Muscle layer of duodenum (tissue), 2 donors: ENCODE results near the gene NLRX1.
"Not testable (repeated sequence)": the region's sequence is repeated elsewhere in the genome, so short reads cannot be mapped to it uniquely, and the experiment has no call there.

Experiments used
- H3K27ac ChIP-seq: one replicate; pipeline ENCODE4 v1.7.0; 2013; ENCODE audit warnings: mild to moderate bottlenecking, low read length
- H3K27me3 ChIP-seq: one replicate; pipeline ENCODE4 v1.7.0; 2013; ENCODE audit warnings: low read depth, mild to moderate bottlenecking, control low read depth, low read length
- H3K36me3 ChIP-seq, 2 donors: one replicate each; pipeline ENCODE4 v1.7.0; 2013; ENCODE audit warnings: low read length in 2 of 2, control low read depth in 1 of 2, mild to moderate bottlenecking in 1 of 2; ENCODE audit not compliant: insufficient read depth in 2 of 2, control insufficient read depth in 1 of 2
- H3K4me1 ChIP-seq, 2 donors: one replicate each; pipeline ENCODE4 v1.7.0; 2013; ENCODE audit warnings: low read length in 2 of 2, mild to moderate bottlenecking in 2 of 2, control low read depth in 1 of 2, moderate library complexity in 1 of 2; ENCODE audit not compliant: insufficient read depth in 2 of 2, control insufficient read depth in 1 of 2
- H3K4me3 ChIP-seq, 2 donors: one replicate each; pipeline ENCODE4 v1.7.0; 2013; ENCODE audit warnings: low read length in 2 of 2, low read depth in 1 of 2, mild to moderate bottlenecking in 1 of 2
- H3K9me3 ChIP-seq, 2 donors: one replicate each; pipeline ENCODE4 v1.7.0; 2013; ENCODE audit warnings: low read length in 2 of 2, control low read depth in 1 of 2, mild to moderate bottlenecking in 1 of 2; ENCODE audit not compliant: control insufficient read depth in 1 of 2
- donor health status: healthy.

NLRX1 gene

GRCh38 chr11:119168471-119169281 is at the start of gene NLRX1:
Gene NLRX1 (plus strand): TSS chr11:119168725. CDS start chr11:119171404, 2,679 bp downstream.
- no peaks in the 10 kb centered on the region for H3K9me3 ChIP-seq
- H3K27me3 ChIP-seq, result no peaks in the 10 kb centered on the region
- H3K27ac ChIP-seq, result peak within 1 kb of the TSS; percentile 83
- peaks cover 4 to 5% of the 10 kb centered on the region in 2 donors for H3K4me1 ChIP-seq
- H3K36me3 ChIP-seq, result peaks cover 0 to 6% of the 10 kb centered on the region in 2 donors
- H3K4me3 ChIP-seq, result peak within 1 kb of the TSS; percentile 84 to 85

- no peaks in the 10 kb centered on the region for H3K9me3 ChIP-seq
- H3K4me1 ChIP-seq, result peaks cover 4 to 19% of the 10 kb centered on the region in 2 donors
- no peak overlapping the region for H3K4me3 ChIP-seq
- H3K36me3 ChIP-seq, result peaks cover 16 to 18% of the 10 kb centered on the region in 2 donors
- no peaks in the 10 kb centered on the region for H3K27me3 ChIP-seq
- no peak overlapping the region for H3K27ac ChIP-seq
Observed at GRCh38 chr11:119118946-119119345, 49.6 kb upstream of the NLRX1 start.

GRCh38 chr11:119120639-119121007 is 47.9 kb upstream of the NLRX1 start:
- Histone ChIP-seq H3K36me3 (peaks cover 15 to 18% of the 10 kb centered on the region in 2 donors), H3K9me3 (no peaks in the 10 kb centered on the region), H3K27me3 (no peaks in the 10 kb centered on the region), H3K27ac (peak overlapping the region; percentile 85), H3K4me1 (peaks cover 4 to 19% of the 10 kb centered on the region in 2 donors), H3K4me3 (peak overlapping the region; percentile 92 to 95)

GRCh38 chr11:119121008-119121810 is 47.3 kb upstream of the NLRX1 start, which contains the start of gene HINFP:
Gene HINFP (plus strand): TSS chr11:119121580. CDS start chr11:119126945, 5,365 bp downstream.
- no peaks in the 10 kb centered on the region for H3K9me3 ChIP-seq

GRCh38 chr11:119121811-119122124 is 46.8 kb upstream of the NLRX1 start:
- Histone ChIP-seq H3K27ac (peak overlapping the region; percentile 85), H3K4me3 (peak overlapping the region; percentile 92 to 95), H3K9me3 (no peaks in the 10 kb centered on the region), H3K27me3 (no peaks in the 10 kb centered on the region), H3K36me3 (peaks cover 7 to 14% of the 10 kb centered on the region in 2 donors), H3K4me1 (peaks cover 4 to 19% of the 10 kb centered on the region in 2 donors)

More at GRCh38 chr11:119121008-119121810, 47.3 kb upstream of the NLRX1 start, which contains the start of gene HINFP:
- H3K4me1 ChIP-seq, result peaks cover 4 to 19% of the 10 kb centered on the region in 2 donors
- H3K27ac ChIP-seq, result peak within 1 kb of the TSS; percentile 85
- peaks cover 10 to 14% of the 10 kb centered on the region in 2 donors for H3K36me3 ChIP-seq
- no peaks in the 10 kb centered on the region for H3K27me3 ChIP-seq
- peak within 1 kb of the TSS; percentile 92 to 95 for H3K4me3 ChIP-seq

- Histone ChIP-seq H3K4me1 (peaks cover 4 to 14% of the 10 kb centered on the region in 2 donors), H3K9me3 (no peaks in the 10 kb centered on the region), H3K4me3 (no peak overlapping the region), H3K36me3 (peaks cover 7 to 36% of the 10 kb centered on the region in 2 donors), H3K27me3 (no peaks in the 10 kb centered on the region), H3K27ac (no peak overlapping the region)
Observed at GRCh38 chr11:119125821-119126220, 42.7 kb upstream of the NLRX1 start.

- Histone ChIP-seq H3K36me3 (peaks cover 13 to 44% of the 10 kb centered on the region in 2 donors), H3K4me1 (peaks cover 4 to 13% of the 10 kb centered on the region in 2 donors), H3K27me3 (no peaks in the 10 kb centered on the region), H3K9me3 (no peaks in the 10 kb centered on the region), H3K27ac (peak overlapping the region; percentile 65), H3K4me3 (no peak overlapping the region)
Observed at GRCh38 chr11:119126675-119127268, 41.8 kb upstream of the NLRX1 start.

- no peak overlapping the region for H3K4me3 ChIP-seq
- peaks cover 37 to 57% of the 10 kb centered on the region in 2 donors for H3K36me3 ChIP-seq
- H3K27ac ChIP-seq, result no peak overlapping the region
- no peaks in the 10 kb centered on the region for H3K9me3 ChIP-seq
- no peaks in the 10 kb centered on the region for H3K4me1 ChIP-seq
- H3K27me3 ChIP-seq, result no peaks in the 10 kb centered on the region
Observed at GRCh38 chr11:119130662-119131061, 37.9 kb upstream of the NLRX1 start.

GRCh38 chr11:119134389-119134978 is 34.0 kb upstream of the NLRX1 start:
- Histone ChIP-seq H3K4me3 (no peak overlapping the region), H3K36me3 (peaks cover 37 to 49% of the 10 kb centered on the region in 2 donors), H3K4me1 (no peaks in the 10 kb centered on the region), H3K9me3 (no peaks in the 10 kb centered on the region), H3K27ac (no peak overlapping the region), H3K27me3 (no peaks in the 10 kb centered on the region)

- H3K27me3 ChIP-seq, H3K27ac ChIP-seq, H3K9me3 ChIP-seq, H3K4me1 ChIP-seq, H3K36me3 ChIP-seq, H3K4me3 ChIP-seq: not testable (repeated sequence)
Observed at GRCh38 chr11:119139276-119139675, 29.2 kb upstream of the NLRX1 start.
